K562 (cell line): ENCODE data around the gene SNX10. TPM values are rescaled to one million over a fixed set of nuclear protein-coding genes. Genes with fewer than 3 reads are reported as not detected.

Experiments used
- ATAC-seq: fragments of 200-7000 bp; cut with Tn5 transposase; 3 replicates; pipeline ENCODE4 v1.9.1; 2020; ENCODE audit warnings: moderate library complexity
- BruUV-seq: library from RNA; stranded (reverse); fragments of 400-500 nt; replicated peaks from 2 replicates; lab custom pipeline; 2021; lab: Mats Ljungman, UMichigan
- CTCF ChIA-PET: fragments of 300-600 bp; formaldehyde crosslinking; extraction: SDS; loops from one replicate; lab custom pipeline; 2021; ENCODE audit warnings: low intra/inter-chr PET ratio; lab: Yijun Ruan, JAX
- POLR2A ChIA-PET: fragments of 300-600, 350-650 bp; sonication (Branson Sonifier 250); formaldehyde crosslinking; extraction: SDS; loops from one replicate; lab custom pipeline; 2021; ENCODE audit warnings: antibody characterized with exemption, inconsistent platforms; lab: Yijun Ruan, JAX
- DNase-seq, 4 experiments: peaks; one replicate each; pipeline versions ENCODE4 v3.0.0 to v3.0.0-alpha.2; 2011 to 2018; ENCODE audit warnings: low spot score in 3 of 4, mixed read lengths in 3 of 4; ENCODE audit errors: extremely low read depth in 1 of 4
- FAIRE-seq: peaks from 2 replicates; lab custom pipeline; 2011; peaks lifted over from hg19 to GRCh38; lab: Jason Lieb, UNC
- H2AFZ ChIP-seq: 2 replicates; pipeline ENCODE4 v1.6.0; 2011; ENCODE audit warnings: low read depth, low read length, control low read depth, inconsistent platforms
- H3K27ac ChIP-seq: fragments of 200-600 bp; 3 replicates; pipeline ENCODE4 v1.8.0; 2011; ENCODE audit warnings: low read depth, mild to moderate bottlenecking, control low read depth, inconsistent platforms, low read length, moderate library complexity, mixed read lengths; ENCODE audit errors: extremely low read depth
- H3K27me3 ChIP-seq, 2 experiments: fragments of 300-600 bp in 1 of 2; 2 replicates in 1 of 2; 3 replicates in 1 of 2; pipeline versions ENCODE4 v1.6.0 to v1.8.0; 2011; ENCODE audit warnings: inconsistent platforms in 2 of 2, low read length in 2 of 2, mild to moderate bottlenecking in 1 of 2, mixed read lengths in 1 of 2, moderate library complexity in 1 of 2; ENCODE audit not compliant: control insufficient read depth in 2 of 2, insufficient read depth in 2 of 2
- H3K36me3 ChIP-seq: fragments of 300-600 bp; 3 replicates; pipeline ENCODE4 v1.8.0; 2011; ENCODE audit warnings: mild to moderate bottlenecking, low read length, inconsistent platforms; ENCODE audit not compliant: control insufficient read depth, insufficient read depth
- H3K4me1 ChIP-seq, 2 experiments: fragments of 200-600 bp in 1 of 2; replicated peaks in 1 of 2; 2 replicates in 1 of 2; 3 replicates in 1 of 2; pipeline versions ENCODE4 v1.5.1 to v1.8.0; 2011; ENCODE audit warnings: inconsistent platforms in 2 of 2, low read length in 2 of 2, mild to moderate bottlenecking in 1 of 2, mixed read lengths in 1 of 2, moderate library complexity in 1 of 2; ENCODE audit not compliant: control insufficient read depth in 2 of 2, insufficient read depth in 2 of 2
- H3K4me2 ChIP-seq: 2 replicates; pipeline ENCODE4 v1.6.1; 2011; ENCODE audit warnings: low read length, control low read depth, inconsistent platforms, mixed read lengths; ENCODE audit not compliant: insufficient read depth
- H3K4me3 ChIP-seq: fragments of 200-600 bp; sonication (generic), shearing (Covaris generic); 2 replicates; pipeline ENCODE4 v1.5.1; 2016; ENCODE audit warnings: control low read depth, inconsistent platforms
- H3K79me2 ChIP-seq: fragments of 200-600 bp; 3 replicates; pipeline ENCODE4 v1.8.0; 2011; ENCODE audit warnings: low read length, inconsistent platforms; ENCODE audit not compliant: control insufficient read depth, insufficient read depth
- H3K9ac ChIP-seq, 2 experiments: 2 replicates each; pipeline versions ENCODE4 v1.6.0 to v1.6.1; 2011; ENCODE audit warnings: low read depth in 2 of 2, low read length in 2 of 2, control low read depth in 1 of 2, inconsistent platforms in 1 of 2, mild to moderate bottlenecking in 1 of 2, mixed read lengths in 1 of 2; ENCODE audit not compliant: insufficient read depth in 1 of 2
- H3K9me1 ChIP-seq: one replicate; pipeline ENCODE4 v1.6.0; 2011; ENCODE audit warnings: inconsistent platforms, mild to moderate bottlenecking, low read length, moderate library complexity; ENCODE audit not compliant: control insufficient read depth, insufficient read depth
- H3K9me3 ChIP-seq: replicated peaks from 2 replicates; pipeline ENCODE4 v1.5.1; 2011; ENCODE audit warnings: low read depth, low read length, inconsistent platforms; ENCODE audit not compliant: control insufficient read depth, insufficient read depth
- H4K20me1 ChIP-seq: replicated peaks from 2 replicates; pipeline ENCODE4 v1.6.1; 2011; ENCODE audit warnings: low read length, inconsistent platforms, mixed read lengths; ENCODE audit not compliant: control insufficient read depth, insufficient read depth
- BCL6 ChIP-seq: fragments of 250-450 bp; sonication (Bioruptor Pico); IDR thresholded peaks from 2 replicates; pipeline ENCODE4 v1.4.0; 2020
- ETS2 ChIP-seq: IDR thresholded peaks from 2 replicates; pipeline ENCODE4 v1.6.1; 2016; ENCODE audit warnings: borderline replicate concordance, missing genetic modification characterization, mild to moderate bottlenecking, moderate library complexity, missing compliant biosample characterization; ENCODE audit not compliant: poor library complexity, severe bottlenecking
- HCFC1 ChIP-seq: IDR thresholded peaks from 2 replicates; pipeline ENCODE4 v1.6.1; 2012; ENCODE audit warnings: low read depth, low read length, improper control_type of control experiment
- MXD1 ChIP-seq: fragments of 250-450 bp; sonication (Bioruptor Pico); IDR thresholded peaks from 2 replicates; pipeline ENCODE4 v1.8.0; 2021; ENCODE audit warnings: borderline replicate concordance, mild to moderate bottlenecking, moderate library complexity; ENCODE audit not compliant: poor library complexity, severe bottlenecking
- NR2C1 ChIP-seq, 2 experiments: fragments of 450-650 bp; IDR thresholded peaks; 2 replicates each; pipeline ENCODE4 v1.6.1; 2017; ENCODE audit warnings: mild to moderate bottlenecking in 2 of 2, antibody characterized with exemption in 1 of 2, inconsistent platforms in 1 of 2, missing compliant biosample characterization in 1 of 2, missing genetic modification characterization in 1 of 2
- PRMT5 ChIP-seq: sonication (generic); formaldehyde crosslinking; IDR thresholded peaks from 2 replicates; pipeline ENCODE4 v1.5.0; 2020; ENCODE audit warnings: missing genetic modification reagents
- SRSF9 ChIP-seq: fragments of 200-400 bp; formaldehyde crosslinking; IDR thresholded peaks from 2 replicates; pipeline ENCODE4 v1.6.1; 2017; ENCODE audit warnings: low read depth, low read length, borderline replicate concordance
- THAP12 ChIP-seq: fragments of 250-450 bp; sonication (Bioruptor Pico); IDR thresholded peaks from 2 replicates; pipeline ENCODE4 v1.9.0; 2021; ENCODE audit warnings: mild to moderate bottlenecking, inconsistent platforms
- WGBS: fragments of 100-300 bp; shearing (Covaris generic); methylation state at CpG from one replicate; pipeline ENCODE4 v1.1.6; 2016; ENCODE audit warnings: low coverage, mixed read lengths; ENCODE audit not compliant: insufficient coverage; ENCODE audit errors: missing lambda C conversion rate; 5-methylcytosine and 5-hydroxymethylcytosine counted together
- in situ Hi-C: fragments of 300-500 bp; cut with MboI; formaldehyde crosslinking; loops from 4 replicates; pipeline ENCODE4 v1.15.0; 2018; ENCODE audit warnings: inconsistent platforms, mixed read lengths
- intact Hi-C: fragments of 100-400 bp; cut with micrococcal nuclease; formaldehyde crosslinking; loops from 2 replicates; pipeline ENCODE4 v1.14.2; 2022
- polyA plus RNA-seq, 8 experiments: library from polyadenylated mRNA; depleted of rRNA in 4 of 8; stranded (reverse) in 5 of 8; unstranded in 3 of 8; fragments of >200 nt; fragmentation: Nextera tagmentation in 2 of 8; fragmentation: Illumina TruSeq in 1 of 8; extraction: Ambion mirVana in 2 of 8; extraction: Trizol in 1 of 8; gene quantifications; 2 replicates each; pipeline versions ENCODE4 v1.2.1 to v1.2.3, GENCODE V29; 2011 to 2014; ENCODE audit warnings: inconsistent platforms in 1 of 8, missing spikeins in 1 of 8
- total RNA-seq, 7 experiments: library from RNA; depleted of rRNA in 6 of 7; stranded (reverse); fragments of >200 nt in 6 of 7; fragmentation: Illumina TruSeq in 2 of 7; extraction: Trizol in 2 of 7; gene quantifications; 2 replicates each; pipeline versions ENCODE4 v1.2.1 to v1.2.3, GENCODE V29; 2011 to 2021; ENCODE audit warnings: low replicate concordance in 1 of 7
- TF ChIP-seq, protein P1 (sequence below): sonication (generic); formaldehyde crosslinking; IDR thresholded peaks from 2 replicates; pipeline ENCODE4 v1.8.0; 2023; ENCODE audit warnings: mild to moderate bottlenecking, missing genetic modification reagents

The SNX10 gene
- total and polyA plus RNA-seq, 9 of the 15 experiments (the other 6 are each of a cell fraction or from before 2014, with no cell fraction given), result 6.9 to 16.5 (median 11.5) TPM

- TF ChIP-seq MXD1 (CRISPR knock-in tag) (no peak), NR2C1 (IDR thresholded peaks at IDR 0.05) (no peak), NR2C1 (tag; IDR thresholded peaks at IDR 0.05) (no peak)
Observed at GRCh38 chr7:26331789-26332188, 40.1 kb downstream of the SNX10 start (continued).

DNA sequence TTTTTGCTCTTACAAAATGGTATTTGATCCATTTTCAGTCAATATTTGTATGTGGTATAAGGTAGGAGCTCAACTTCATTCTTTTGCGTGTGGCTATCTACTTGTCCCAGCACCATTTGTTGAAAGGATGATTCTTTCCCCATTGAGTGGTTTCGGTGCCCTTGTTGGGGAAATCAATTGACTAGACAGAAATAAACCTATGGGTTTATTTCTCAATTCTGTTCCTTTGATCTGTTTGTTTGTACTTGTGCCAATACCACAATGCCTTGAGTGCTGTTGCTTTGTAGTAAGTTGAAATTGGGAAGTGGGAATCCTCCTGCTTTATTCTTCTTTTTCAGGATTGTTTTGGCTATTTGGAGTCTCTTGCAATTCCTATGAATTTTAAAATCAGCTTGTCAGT lies 41.0 kb downstream of the SNX10 start:
- H3K4me1 ChIP-seq, result peaks cover 6 to 9% of the 10 kb centered on the region in 2 experiments; a peak in 4 of 5 replicates
- CTCF ChIA-PET, result no interaction called here
- TF ChIP-seq ETS2 (tag) (no peak), THAP12 (CRISPR knock-in tag) (no peak), PRMT5 (CRISPR knock-in tag) (no peak), BCL6 (CRISPR knock-in tag) (no peak), SRSF9 (no peak), HCFC1 (no peak)
- TF ChIP-seq, protein P1, sequence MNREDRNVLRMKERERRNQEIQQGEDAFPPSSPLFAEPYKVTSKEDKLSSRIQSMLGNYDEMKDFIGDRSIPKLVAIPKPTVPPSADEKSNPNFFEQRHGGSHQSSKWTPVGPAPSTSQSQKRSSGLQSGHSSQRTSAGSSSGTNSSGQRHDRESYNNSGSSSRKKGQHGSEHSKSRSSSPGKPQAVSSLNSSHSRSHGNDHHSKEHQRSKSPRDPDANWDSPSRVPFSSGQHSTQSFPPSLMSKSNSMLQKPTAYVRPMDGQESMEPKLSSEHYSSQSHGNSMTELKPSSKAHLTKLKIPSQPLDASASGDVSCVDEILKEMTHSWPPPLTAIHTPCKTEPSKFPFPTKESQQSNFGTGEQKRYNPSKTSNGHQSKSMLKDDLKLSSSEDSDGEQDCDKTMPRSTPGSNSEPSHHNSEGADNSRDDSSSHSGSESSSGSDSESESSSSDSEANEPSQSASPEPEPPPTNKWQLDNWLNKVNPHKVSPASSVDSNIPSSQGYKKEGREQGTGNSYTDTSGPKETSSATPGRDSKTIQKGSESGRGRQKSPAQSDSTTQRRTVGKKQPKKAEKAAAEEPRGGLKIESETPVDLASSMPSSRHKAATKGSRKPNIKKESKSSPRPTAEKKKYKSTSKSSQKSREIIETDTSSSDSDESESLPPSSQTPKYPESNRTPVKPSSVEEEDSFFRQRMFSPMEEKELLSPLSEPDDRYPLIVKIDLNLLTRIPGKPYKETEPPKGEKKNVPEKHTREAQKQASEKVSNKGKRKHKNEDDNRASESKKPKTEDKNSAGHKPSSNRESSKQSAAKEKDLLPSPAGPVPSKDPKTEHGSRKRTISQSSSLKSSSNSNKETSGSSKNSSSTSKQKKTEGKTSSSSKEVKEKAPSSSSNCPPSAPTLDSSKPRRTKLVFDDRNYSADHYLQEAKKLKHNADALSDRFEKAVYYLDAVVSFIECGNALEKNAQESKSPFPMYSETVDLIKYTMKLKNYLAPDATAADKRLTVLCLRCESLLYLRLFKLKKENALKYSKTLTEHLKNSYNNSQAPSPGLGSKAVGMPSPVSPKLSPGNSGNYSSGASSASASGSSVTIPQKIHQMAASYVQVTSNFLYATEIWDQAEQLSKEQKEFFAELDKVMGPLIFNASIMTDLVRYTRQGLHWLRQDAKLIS, result no peak

More for the DNA sequence above, 41.0 kb downstream of the SNX10 start:
- no peaks in the 10 kb centered on the region for H4K20me1 ChIP-seq
- H3K4me3 ChIP-seq, result no peak overlapping the region
- no peak overlapping the region for H3K4me2 ChIP-seq
- ATAC-seq (no peak), FAIRE-seq (no peak), DNase-seq (no peak)
- intact Hi-C loops, result no loop called here
- no peaks in the 10 kb centered on the region for H3K9me3 ChIP-seq
- no peaks in the 10 kb centered on the region for H3K79me2 ChIP-seq
- no TSS peak for BruUV-seq
- POLR2A ChIA-PET, result no interaction called here
- in situ Hi-C loops, result no loop called here
- no peak overlapping the region for H3K9ac ChIP-seq
- no peaks in the 10 kb centered on the region for H3K9me1 ChIP-seq
- no peak overlapping the region for H3K27ac ChIP-seq
- H3K36me3 ChIP-seq, result no peaks in the 10 kb centered on the region
- WGBS, result 67% methylated on average over 2 of the region's 2 CpGs
- no peaks in the 10 kb centered on the region for H3K27me3 ChIP-seq
- no peak overlapping the region for H2AFZ ChIP-seq
